ENCODE measurements around the gene PLA2G4D.
A peak's percentile ranks its signal among the peaks of the same experiment; 100 is the strongest.

The PLA2G4D gene

GRCh38 chr15:42133886-42134502, 39.6 kb upstream of the PLA2G4D start:
- TF ChIP-seq JUND (IDR thresholded peaks at IDR 0.05; ENCODE audit: low read depth), result no peak
- peak; percentile 59 to 69 for DNase-seq (ENCODE audit: low read depth in 1 of 2, low spot score in 1 of 2)
- in situ Hi-C loops (cut with HindIII; ENCODE audit: low pct_unique_long_range_greater_than_20kb, low sequenced_read_pairs), result no loop called here

- in situ Hi-C loops (cut with HindIII; ENCODE audit: low pct_unique_long_range_greater_than_20kb, low sequenced_read_pairs), result no loop called here
- no peak for TF ChIP-seq JUND (IDR thresholded peaks at IDR 0.05; ENCODE audit: low read depth)
- DNase-seq (ENCODE audit: low read depth in 1 of 2, low spot score in 1 of 2), result no peak
These were observed 39.0 kb upstream of the PLA2G4D start for GRCh38 chr15:42133356-42133755.

GRCh38 chr15:42131826-42132806, 37.8 kb upstream of the PLA2G4D start:
- TF ChIP-seq JUND (IDR thresholded peaks at IDR 0.05; ENCODE audit: low read depth), result no peak
- DNase-seq (ENCODE audit: low read depth in 1 of 2, low spot score in 1 of 2), result no peak
- in situ Hi-C loops (cut with HindIII; ENCODE audit: low pct_unique_long_range_greater_than_20kb, low sequenced_read_pairs), result no loop called here

DNA sequence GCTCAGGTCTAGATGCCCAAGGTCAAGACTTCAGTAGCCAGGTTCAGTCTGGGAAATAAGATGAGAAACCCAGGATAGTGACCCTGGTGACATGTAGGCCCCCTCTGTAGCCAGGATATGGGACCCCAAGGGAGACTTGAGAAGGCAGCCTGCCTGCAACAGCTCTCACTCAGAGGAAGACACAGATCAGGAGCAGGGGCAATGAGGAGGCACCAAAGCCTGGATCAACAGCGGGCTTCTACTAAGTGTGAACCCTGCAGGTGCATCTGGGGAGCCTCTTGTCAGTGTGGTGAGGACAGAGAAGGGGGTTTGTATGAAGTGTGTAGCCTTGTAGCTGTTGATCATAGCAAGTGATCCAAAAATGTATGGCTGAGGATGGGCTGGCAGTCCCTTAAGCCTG, 36.6 kb upstream of the PLA2G4D start:
- DNase-seq (ENCODE audit: low read depth in 1 of 2, low spot score in 1 of 2), result no peak
- no peak for TF ChIP-seq JUND (IDR thresholded peaks at IDR 0.05; ENCODE audit: low read depth)
- in situ Hi-C loops (cut with HindIII; ENCODE audit: low pct_unique_long_range_greater_than_20kb, low sequenced_read_pairs), result no loop called here

DNA sequence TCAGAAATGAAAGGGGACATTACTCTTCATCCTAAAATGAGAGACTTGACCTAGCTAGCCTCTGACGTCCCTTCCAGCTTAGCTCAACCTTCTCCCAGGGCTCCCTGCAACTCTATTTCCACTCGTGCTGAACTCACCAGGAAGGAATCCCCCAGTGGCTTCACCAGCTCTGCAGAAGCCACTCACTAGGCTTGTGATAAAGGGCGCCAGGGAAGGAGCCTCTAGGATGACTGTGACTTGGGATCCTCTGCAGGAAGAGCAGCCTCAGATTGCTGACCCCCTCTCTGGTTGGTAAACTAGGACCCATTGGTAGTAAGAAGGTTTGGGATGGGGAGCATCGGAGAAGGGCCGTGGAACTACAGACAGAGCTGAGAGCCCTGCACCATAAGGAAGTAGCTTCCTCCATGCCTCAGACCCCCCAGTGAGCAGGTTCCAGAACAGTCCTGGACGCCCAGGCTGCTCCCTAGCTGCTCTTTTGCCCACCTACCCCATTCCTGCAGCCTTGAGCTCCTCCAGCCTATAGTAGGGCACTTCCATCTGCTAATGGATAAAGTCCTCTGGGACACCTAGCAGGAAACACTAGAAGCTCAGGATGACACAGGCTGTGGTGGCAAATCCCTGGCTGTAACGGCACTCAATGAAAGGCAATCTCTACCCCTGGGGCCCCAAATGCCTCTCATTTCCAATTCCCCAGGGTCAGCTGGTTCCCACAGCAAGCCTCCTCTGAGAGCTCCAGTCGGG, 36.1 kb upstream of the PLA2G4D start:
- no peak for TF ChIP-seq JUND (IDR thresholded peaks at IDR 0.05; ENCODE audit: low read depth)
- in situ Hi-C loops (cut with HindIII; ENCODE audit: low pct_unique_long_range_greater_than_20kb, low sequenced_read_pairs), result no loop called here
- no peak for DNase-seq (ENCODE audit: low read depth in 1 of 2, low spot score in 1 of 2)

DNA sequence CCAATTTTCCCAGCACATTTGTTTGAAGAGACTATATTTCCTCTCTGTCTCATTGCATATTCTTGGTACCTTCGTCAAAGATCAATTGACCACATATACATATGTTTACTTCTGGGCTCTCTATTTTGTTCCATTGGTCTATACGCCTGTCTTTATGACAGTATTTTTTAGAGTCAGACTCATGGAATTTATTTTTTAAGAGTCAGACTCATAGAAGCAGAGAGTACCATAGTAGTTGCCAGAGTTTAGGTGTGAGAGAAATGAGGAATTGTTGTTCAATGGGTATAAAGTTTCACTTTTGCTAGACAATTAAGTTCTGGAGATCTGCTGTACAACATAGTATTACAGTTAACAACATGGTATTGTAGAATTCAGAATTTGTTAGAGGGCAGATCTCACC, 35.0 kb upstream of the PLA2G4D start:
- no peak for DNase-seq (ENCODE audit: low read depth in 1 of 2, low spot score in 1 of 2)
- TF ChIP-seq JUND (IDR thresholded peaks at IDR 0.05; ENCODE audit: low read depth), result no peak
- in situ Hi-C loops (cut with HindIII; ENCODE audit: low pct_unique_long_range_greater_than_20kb, low sequenced_read_pairs), result no loop called here

DNA sequence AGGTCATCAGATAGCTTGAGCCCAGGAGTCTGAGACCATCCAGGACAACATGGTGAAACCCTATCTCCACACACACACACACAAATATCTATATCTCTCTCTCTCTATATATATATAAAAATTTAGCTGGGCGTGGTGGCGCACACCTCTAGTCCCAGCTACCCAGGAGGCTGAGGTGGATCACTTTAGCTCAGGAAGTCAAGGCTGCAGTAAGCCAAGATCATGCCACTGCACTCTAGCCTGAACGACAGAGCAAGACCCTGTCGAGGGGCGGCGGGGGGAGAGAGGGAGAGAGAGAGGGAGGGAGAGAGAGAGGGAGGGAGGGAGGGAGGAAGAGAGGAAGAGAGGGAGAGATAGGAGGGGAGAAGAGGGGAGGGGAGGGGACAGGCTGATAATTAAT, 34.1 kb upstream of the PLA2G4D start:
- in situ Hi-C loops (cut with HindIII; ENCODE audit: low pct_unique_long_range_greater_than_20kb, low sequenced_read_pairs), result no loop called here
- no peak for DNase-seq (ENCODE audit: low read depth in 1 of 2, low spot score in 1 of 2)

GRCh38 chr15:42123546-42123945, 29.2 kb upstream of the PLA2G4D start:
- DNase-seq (ENCODE audit: low read depth in 1 of 2, low spot score in 1 of 2), result no peak
- no peak for TF ChIP-seq JUND (IDR thresholded peaks at IDR 0.05; ENCODE audit: low read depth)
- in situ Hi-C loops (cut with HindIII; ENCODE audit: low pct_unique_long_range_greater_than_20kb, low sequenced_read_pairs), result no loop called here

More for the DNA sequence above, 34.1 kb upstream of the PLA2G4D start:
- TF ChIP-seq JUND (IDR thresholded peaks at IDR 0.05; ENCODE audit: low read depth), result no peak

DNA sequence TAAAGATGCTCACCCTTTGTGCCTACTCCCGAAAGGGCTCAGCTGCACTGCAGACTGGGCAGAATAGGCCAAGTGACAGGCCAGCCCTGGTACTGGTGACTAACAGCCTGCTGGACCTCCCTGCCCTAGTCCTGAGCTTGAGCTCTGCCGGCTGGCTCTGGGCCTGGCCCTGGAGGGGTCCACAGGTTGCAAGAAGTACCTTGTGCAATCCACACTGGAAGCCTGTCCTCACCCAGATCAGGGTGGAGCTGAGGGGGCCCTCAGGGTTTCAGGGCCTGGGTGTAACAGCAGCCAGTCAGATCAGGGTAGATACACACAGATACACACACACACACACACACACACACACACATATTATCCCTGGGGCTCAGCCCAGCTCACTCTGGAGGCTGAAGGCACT, 27.3 kb upstream of the PLA2G4D start:
- DNase-seq (ENCODE audit: low read depth in 1 of 2, low spot score in 1 of 2), result no peak
- no peak for TF ChIP-seq JUND (IDR thresholded peaks at IDR 0.05; ENCODE audit: low read depth)
- in situ Hi-C loops (cut with HindIII; ENCODE audit: low pct_unique_long_range_greater_than_20kb, low sequenced_read_pairs), result no loop called here

GRCh38 chr15:42121021-42121420, 26.7 kb upstream of the PLA2G4D start:
- in situ Hi-C loops (cut with HindIII; ENCODE audit: low pct_unique_long_range_greater_than_20kb, low sequenced_read_pairs), result no loop called here
- TF ChIP-seq JUND (IDR thresholded peaks at IDR 0.05; ENCODE audit: low read depth), result no peak
- DNase-seq (ENCODE audit: low read depth in 1 of 2, low spot score in 1 of 2), result no peak

DNA sequence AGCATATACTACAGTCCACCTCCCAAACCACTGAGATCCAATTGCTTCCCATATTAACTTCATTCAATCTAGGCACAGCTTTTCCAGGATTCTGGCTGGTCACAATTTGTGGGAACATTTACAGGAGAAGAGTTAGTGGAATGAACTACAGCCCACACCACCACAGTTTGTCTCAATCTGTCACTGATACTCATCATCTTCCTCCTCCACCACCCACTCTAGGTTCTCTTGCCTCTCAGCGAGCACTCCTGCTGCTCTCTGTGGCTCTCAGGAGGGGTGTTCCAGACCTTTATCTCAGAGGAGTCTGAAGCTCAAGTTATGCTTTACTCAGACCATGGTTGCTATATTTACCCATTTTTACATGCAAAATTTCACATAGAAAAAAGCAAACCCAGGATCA, 25.9 kb upstream of the PLA2G4D start:
- in situ Hi-C loops (cut with HindIII; ENCODE audit: low pct_unique_long_range_greater_than_20kb, low sequenced_read_pairs), result no loop called here
- no peak for DNase-seq (ENCODE audit: low read depth in 1 of 2, low spot score in 1 of 2)
- no peak for TF ChIP-seq JUND (IDR thresholded peaks at IDR 0.05; ENCODE audit: low read depth)

- no peak for DNase-seq (ENCODE audit: low read depth in 1 of 2, low spot score in 1 of 2)
- TF ChIP-seq JUND (IDR thresholded peaks at IDR 0.05; ENCODE audit: low read depth), result no peak
- in situ Hi-C loops (cut with HindIII; ENCODE audit: low pct_unique_long_range_greater_than_20kb, low sequenced_read_pairs), result no loop called here
These were observed 25.0 kb upstream of the PLA2G4D start for GRCh38 chr15:42119446-42119760.
